Neutrophil (primary cell): ENCODE data around the gene ANKRD6.

Experiments used
- H3K27ac ChIP-seq: fragments of 200-600 bp; sonication (generic); 2 replicates; pipeline ENCODE4 v1.5.1; 2016; ENCODE audit warnings: mild to moderate bottlenecking, moderate library complexity
- H3K27me3 ChIP-seq: fragments of 200-600 bp; sonication (generic); 2 replicates; pipeline ENCODE4 v1.6.0; 2016; ENCODE audit warnings: mild to moderate bottlenecking
- H3K36me3 ChIP-seq: fragments of 200-600 bp; sonication (generic); 2 replicates; pipeline ENCODE4 v1.5.1; 2017
- H3K4me1 ChIP-seq, 2 experiments: fragments of 200-600 bp in 1 of 2; sonication (generic) in 1 of 2; 1 replicate in 1 of 2; 2 replicates in 1 of 2; pipeline versions ENCODE4 v1.5.1 to v1.6.1; 2013 to 2016; ENCODE audit warnings: low read depth in 1 of 2, low read length in 1 of 2, mild to moderate bottlenecking in 1 of 2, moderate library complexity in 1 of 2; ENCODE audit not compliant: control insufficient read depth in 1 of 2, insufficient read depth in 1 of 2
- H3K4me3 ChIP-seq, 2 experiments: fragments of 200-600 bp in 1 of 2; sonication (generic) in 1 of 2; 1 replicate in 1 of 2; 2 replicates in 1 of 2; pipeline ENCODE4 v1.5.1; 2013 to 2016; ENCODE audit warnings: low read depth in 1 of 2, low read length in 1 of 2, mild to moderate bottlenecking in 1 of 2, moderate library complexity in 1 of 2
- H3K9me3 ChIP-seq: fragments of 200-600 bp; sonication (generic); 2 replicates; pipeline ENCODE4 v1.5.1; 2016
- TF ChIP-seq, protein P1 (sequence below): fragments of 200-600 bp; sonication (generic); IDR thresholded peaks from 2 replicates; pipeline ENCODE4 v1.5.1; 2016; ENCODE audit warnings: antibody characterized with exemption

Gene ANKRD6

DNA sequence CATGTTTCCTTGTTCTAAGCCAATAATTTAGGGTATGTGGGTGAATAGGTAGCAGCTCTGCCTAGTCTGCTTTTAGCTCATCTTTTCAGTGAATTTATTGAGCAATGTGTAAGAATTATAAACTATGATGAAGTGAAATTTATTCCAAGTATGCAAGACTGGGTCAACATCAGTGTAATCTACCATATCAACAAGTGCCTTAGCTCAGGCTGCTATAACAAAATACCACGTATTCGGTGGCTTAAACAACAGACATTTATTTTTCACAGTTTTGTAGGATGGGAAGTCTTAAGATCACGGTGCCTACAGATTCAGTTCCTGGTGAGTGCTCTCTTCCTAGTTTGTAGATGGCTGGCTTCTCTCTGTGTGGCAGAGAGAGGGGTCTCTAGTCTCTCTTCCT lies 151.6 kb downstream of the ANKRD6 start:
- no peak overlapping the region for H3K4me3 ChIP-seq
- H3K27me3 ChIP-seq = no peaks in the 10 kb centered on the region
- H3K27ac ChIP-seq = no peak overlapping the region
- no peaks in the 10 kb centered on the region for H3K36me3 ChIP-seq
- TF ChIP-seq, protein P1, sequence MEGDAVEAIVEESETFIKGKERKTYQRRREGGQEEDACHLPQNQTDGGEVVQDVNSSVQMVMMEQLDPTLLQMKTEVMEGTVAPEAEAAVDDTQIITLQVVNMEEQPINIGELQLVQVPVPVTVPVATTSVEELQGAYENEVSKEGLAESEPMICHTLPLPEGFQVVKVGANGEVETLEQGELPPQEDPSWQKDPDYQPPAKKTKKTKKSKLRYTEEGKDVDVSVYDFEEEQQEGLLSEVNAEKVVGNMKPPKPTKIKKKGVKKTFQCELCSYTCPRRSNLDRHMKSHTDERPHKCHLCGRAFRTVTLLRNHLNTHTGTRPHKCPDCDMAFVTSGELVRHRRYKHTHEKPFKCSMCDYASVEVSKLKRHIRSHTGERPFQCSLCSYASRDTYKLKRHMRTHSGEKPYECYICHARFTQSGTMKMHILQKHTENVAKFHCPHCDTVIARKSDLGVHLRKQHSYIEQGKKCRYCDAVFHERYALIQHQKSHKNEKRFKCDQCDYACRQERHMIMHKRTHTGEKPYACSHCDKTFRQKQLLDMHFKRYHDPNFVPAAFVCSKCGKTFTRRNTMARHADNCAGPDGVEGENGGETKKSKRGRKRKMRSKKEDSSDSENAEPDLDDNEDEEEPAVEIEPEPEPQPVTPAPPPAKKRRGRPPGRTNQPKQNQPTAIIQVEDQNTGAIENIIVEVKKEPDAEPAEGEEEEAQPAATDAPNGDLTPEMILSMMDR = no peak
- no peaks in the 10 kb centered on the region for H3K9me3 ChIP-seq
- no peaks in the 10 kb centered on the region for H3K4me1 ChIP-seq

DNA sequence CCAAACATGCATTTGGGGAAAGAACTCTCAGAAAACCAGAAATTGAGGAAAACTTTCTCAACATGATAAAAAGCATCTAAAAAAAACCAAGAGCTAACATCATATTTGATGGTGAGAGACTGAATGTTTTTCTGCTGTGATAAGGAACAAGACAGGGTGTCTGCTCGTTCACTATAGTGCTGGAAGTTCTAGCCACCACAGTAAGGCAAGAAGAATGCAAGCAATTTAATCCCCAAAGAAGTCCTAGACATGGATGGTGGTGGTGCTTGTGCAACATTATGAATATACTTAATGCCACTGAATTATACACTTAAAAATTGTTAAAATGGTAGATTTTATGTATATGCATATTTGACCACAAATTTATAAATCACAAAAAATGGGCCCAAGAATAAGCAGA lies 152.2 kb downstream of the ANKRD6 start:
- no peak overlapping the region for H3K27ac ChIP-seq
- no peaks in the 10 kb centered on the region for H3K27me3 ChIP-seq
- TF ChIP-seq, protein P1 = no peak
- no peaks in the 10 kb centered on the region for H3K4me1 ChIP-seq
- no peak overlapping the region for H3K4me3 ChIP-seq
- no peaks in the 10 kb centered on the region for H3K36me3 ChIP-seq
- no peaks in the 10 kb centered on the region for H3K9me3 ChIP-seq

DNA sequence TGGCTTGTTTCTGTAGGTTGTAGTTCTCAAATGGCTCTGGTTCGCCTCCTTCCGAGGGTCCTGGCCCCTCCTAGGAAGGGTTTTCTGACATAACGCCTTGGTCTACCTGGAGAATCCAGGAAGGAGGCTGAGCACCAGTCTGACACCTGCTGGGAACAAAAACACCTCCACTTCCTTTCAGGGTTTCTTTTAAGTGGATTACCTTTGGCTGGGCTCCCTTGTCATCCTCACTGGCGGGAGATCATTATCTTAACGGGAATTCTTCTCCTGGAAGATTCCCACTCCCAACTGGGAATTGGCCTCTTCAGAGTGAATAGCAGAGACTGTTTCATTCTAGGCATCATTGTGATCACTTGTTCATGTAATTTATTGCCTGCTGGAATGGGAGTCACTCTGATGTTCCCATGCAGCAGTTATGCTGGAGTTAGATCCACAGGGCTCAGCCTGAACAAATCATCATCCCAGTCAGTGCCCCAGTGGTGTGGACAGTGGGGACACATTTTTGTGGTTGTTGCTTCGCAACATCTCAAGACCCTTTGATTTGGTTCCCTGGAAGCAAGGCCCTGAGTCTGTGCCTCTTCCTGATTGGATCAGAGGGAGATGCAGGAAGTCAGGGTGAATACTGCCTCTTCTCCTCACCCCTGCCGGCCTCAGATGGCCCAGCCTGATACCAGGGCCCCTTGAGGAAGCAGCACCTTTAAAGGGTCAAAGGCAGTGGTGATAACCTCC lies 156.5 kb downstream of the ANKRD6 start:
- no peak overlapping the region for H3K4me3 ChIP-seq
- TF ChIP-seq, protein P1 = no peak
- no peak overlapping the region for H3K27ac ChIP-seq
- H3K9me3 ChIP-seq = no peaks in the 10 kb centered on the region
- no peaks in the 10 kb centered on the region for H3K4me1 ChIP-seq
- H3K36me3 ChIP-seq = no peaks in the 10 kb centered on the region
- no peaks in the 10 kb centered on the region for H3K27me3 ChIP-seq

DNA sequence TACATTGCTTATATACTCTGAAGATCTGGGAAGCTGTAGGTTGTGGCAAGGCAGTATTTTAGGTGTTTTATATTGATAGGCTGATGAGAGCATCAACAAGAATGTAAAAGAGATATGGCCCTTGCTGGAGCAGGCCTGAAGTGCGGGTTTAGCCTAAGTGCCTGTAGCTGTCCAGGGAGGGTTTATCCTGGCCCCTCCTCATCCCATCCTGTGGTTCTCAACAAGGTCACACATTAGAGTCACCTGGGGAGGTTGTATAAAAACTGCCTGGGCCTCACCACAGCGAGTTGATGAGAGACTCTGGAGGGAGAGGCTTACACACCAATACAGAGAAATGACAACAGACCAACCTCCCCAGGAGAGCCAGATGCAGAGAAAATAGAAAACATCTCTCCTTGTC lies 157.2 kb downstream of the ANKRD6 start:
- H3K27ac ChIP-seq = no peak overlapping the region
- H3K36me3 ChIP-seq = no peaks in the 10 kb centered on the region
- no peaks in the 10 kb centered on the region for H3K4me1 ChIP-seq
- no peaks in the 10 kb centered on the region for H3K27me3 ChIP-seq
- no peak overlapping the region for H3K4me3 ChIP-seq
- TF ChIP-seq, protein P1 = no peak
- H3K9me3 ChIP-seq = no peaks in the 10 kb centered on the region

DNA sequence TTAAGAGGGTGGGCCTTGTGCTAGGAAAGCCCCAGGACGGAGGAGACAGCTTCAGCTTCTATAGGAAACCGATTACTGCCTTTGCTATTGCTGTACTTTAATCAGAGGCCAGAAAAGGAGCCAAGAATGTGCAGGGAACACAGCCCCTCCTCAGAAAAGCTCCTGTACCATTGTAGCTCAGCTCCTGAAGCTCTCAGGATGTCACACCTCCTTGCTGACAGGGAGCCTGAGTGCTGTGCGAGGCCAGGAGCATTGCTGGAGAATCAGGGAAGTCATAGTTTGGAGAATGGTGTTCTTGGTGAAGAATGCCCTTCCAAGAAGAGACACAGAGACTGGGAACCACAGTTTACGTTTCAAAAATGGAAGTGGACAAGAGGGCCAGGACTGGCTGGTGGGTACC lies 158.8 kb downstream of the ANKRD6 start:
- no peaks in the 10 kb centered on the region for H3K9me3 ChIP-seq
- H3K4me1 ChIP-seq = no peaks in the 10 kb centered on the region
- TF ChIP-seq, protein P1 = no peak
- H3K36me3 ChIP-seq = no peaks in the 10 kb centered on the region
- H3K4me3 ChIP-seq = no peak overlapping the region
- no peaks in the 10 kb centered on the region for H3K27me3 ChIP-seq
- no peak overlapping the region for H3K27ac ChIP-seq
